Measurements from ENCODE around the gene TEX2. TPM values are rescaled to one million over a fixed set of nuclear protein-coding genes. Genes with fewer than 3 reads are reported as not detected.

Gene TEX2
- 20.7 and 22.0 TPM in 2 replicates for total RNA-seq

- Mint-ChIP-seq H3K4me1 (ENCODE audit: low read depth) (peaks cover 28% of the 10 kb centered on the region), H3K9me3 (no peaks in the 10 kb centered on the region), H3K36me3 (ENCODE audit: low read depth) (peaks cover 7% of the 10 kb centered on the region), H3K4me3 (ENCODE audit: low read depth) (peak within 1 kb of the TSS; percentile 90), H3K27ac (peak within 1 kb of the TSS; percentile 85), H3K27me3 (ENCODE audit: low read depth) (peaks cover 4% of the 10 kb centered on the region)
- intact Hi-C loops (cut with micrococcal nuclease) = loop anchor here (2.0 to 10.0 kb wide), 4 partner anchors 61 to 238 kb away; partner anchors contain the start of genes ERN1 and ICAM2
- peak; percentile 84 for DNase-seq (ENCODE audit: low spot score)
Observed at GRCh38 chr17:64263000-64263766, at the start of gene TEX2. Gene TEX2, minus strand, starts transcription at chr17:64263260. Its CDS starts 49,043 bp downstream, at chr17:64214217.

- Mint-ChIP-seq H3K27ac (no peak overlapping the region), H3K4me3 (ENCODE audit: low read depth) (no peak overlapping the region), H3K4me1 (ENCODE audit: low read depth) (peaks cover 2% of the 10 kb centered on the region), H3K27me3 (ENCODE audit: low read depth) (peaks cover 3% of the 10 kb centered on the region), H3K36me3 (ENCODE audit: low read depth) (no peaks in the 10 kb centered on the region), H3K9me3 (no peaks in the 10 kb centered on the region)
- DNase-seq (ENCODE audit: low spot score) = no peak
- intact Hi-C loops (cut with micrococcal nuclease) = no loop called here
Observed at GRCh38 chr17:64309710-64310109, 46.6 kb upstream of the TEX2 start.

GRCh38 chr17:64309021-64309420 is 46.0 kb upstream of the TEX2 start:
- DNase-seq (ENCODE audit: low spot score) = no peak
- intact Hi-C loops (cut with micrococcal nuclease) = no loop called here
- peaks cover 1% of the 10 kb centered on the region for H3K27me3 Mint-ChIP-seq (ENCODE audit: low read depth)
- H3K4me1 Mint-ChIP-seq (ENCODE audit: low read depth) = peaks cover 2% of the 10 kb centered on the region
- H3K9me3 Mint-ChIP-seq = no peaks in the 10 kb centered on the region
- no peak overlapping the region for H3K27ac Mint-ChIP-seq
- H3K36me3 Mint-ChIP-seq (ENCODE audit: low read depth) = no peaks in the 10 kb centered on the region
- no peak overlapping the region for H3K4me3 Mint-ChIP-seq (ENCODE audit: low read depth)

DNA sequence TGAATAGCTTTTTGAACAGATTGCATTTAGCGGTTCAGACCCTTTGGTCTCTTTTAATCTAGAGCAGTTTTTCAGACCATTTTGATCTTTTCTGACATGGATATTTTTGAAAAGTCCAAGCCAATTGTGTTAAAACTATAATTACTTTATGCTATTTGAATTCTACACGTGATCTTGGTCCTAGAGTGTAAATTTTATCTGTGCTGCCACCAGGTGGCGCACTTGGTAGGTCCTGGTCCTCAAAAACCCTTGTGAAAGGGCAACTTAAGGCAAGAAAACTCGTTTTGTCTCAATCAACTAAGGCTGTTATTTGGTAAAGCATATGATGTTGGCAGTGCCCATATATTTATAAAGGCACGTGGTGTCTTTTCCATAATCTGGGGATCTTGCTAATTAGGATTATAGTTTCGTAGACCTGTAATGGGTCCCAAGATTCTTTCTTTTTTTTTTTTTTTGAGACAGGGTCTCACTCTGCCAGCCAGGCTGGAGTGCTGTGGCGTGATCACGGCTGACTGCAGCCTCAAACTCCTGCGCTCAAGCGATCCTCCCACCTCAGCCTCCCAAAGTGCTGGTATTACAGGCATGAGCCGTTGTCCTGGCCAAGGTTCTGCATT is 43.9 kb upstream of the TEX2 start:
- peak; percentile 43 for DNase-seq (ENCODE audit: low spot score)
- H3K4me3 Mint-ChIP-seq (ENCODE audit: low read depth) = no peak overlapping the region
- no peak overlapping the region for H3K27ac Mint-ChIP-seq
- no peaks in the 10 kb centered on the region for H3K9me3 Mint-ChIP-seq
- no peaks in the 10 kb centered on the region for H3K36me3 Mint-ChIP-seq (ENCODE audit: low read depth)
- intact Hi-C loops (cut with micrococcal nuclease) = loop anchor here (1.0 kb wide), 1 partner anchor 111 kb away; no protein-coding TSS in a partner anchor
- H3K4me1 Mint-ChIP-seq (ENCODE audit: low read depth) = peaks cover 2% of the 10 kb centered on the region
- H3K27me3 Mint-ChIP-seq (ENCODE audit: low read depth) = no peaks in the 10 kb centered on the region

GRCh38 chr17:64304551-64304950 is 41.5 kb upstream of the TEX2 start:
- intact Hi-C loops (cut with micrococcal nuclease) = no loop called here
- H3K4me1 Mint-ChIP-seq (ENCODE audit: low read depth) = peaks cover 3% of the 10 kb centered on the region
- H3K27ac Mint-ChIP-seq = no peak overlapping the region
- no peaks in the 10 kb centered on the region for H3K36me3 Mint-ChIP-seq (ENCODE audit: low read depth)
- H3K9me3 Mint-ChIP-seq = no peaks in the 10 kb centered on the region
- no peak overlapping the region for H3K4me3 Mint-ChIP-seq (ENCODE audit: low read depth)
- H3K27me3 Mint-ChIP-seq (ENCODE audit: low read depth) = peaks cover 7% of the 10 kb centered on the region
- DNase-seq (ENCODE audit: low spot score) = no peak

DNA sequence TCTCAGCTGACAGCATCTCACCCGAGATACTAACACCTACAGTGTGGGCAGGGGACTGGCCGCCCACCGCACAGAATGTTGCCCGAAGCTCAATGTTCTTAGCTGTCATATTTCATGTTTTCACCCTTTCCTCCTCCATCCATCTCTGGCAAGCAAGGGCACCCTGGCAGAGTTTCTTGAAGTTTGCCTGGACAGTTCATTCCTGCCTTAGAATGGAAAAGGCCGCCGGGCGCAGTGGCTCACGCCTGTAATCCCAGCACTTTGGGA is 37.6 kb upstream of the TEX2 start:
- intact Hi-C loops (cut with micrococcal nuclease) = no loop called here
- no peaks in the 10 kb centered on the region for H3K9me3 Mint-ChIP-seq
- no peak overlapping the region for H3K4me3 Mint-ChIP-seq (ENCODE audit: low read depth)
- H3K4me1 Mint-ChIP-seq (ENCODE audit: low read depth) = peaks cover 1% of the 10 kb centered on the region
- H3K27me3 Mint-ChIP-seq (ENCODE audit: low read depth) = peaks cover 10% of the 10 kb centered on the region
- no peak for DNase-seq (ENCODE audit: low spot score)
- no peak overlapping the region for H3K27ac Mint-ChIP-seq
- no peaks in the 10 kb centered on the region for H3K36me3 Mint-ChIP-seq (ENCODE audit: low read depth)

- no peak for DNase-seq (ENCODE audit: low spot score)
- H3K4me3 Mint-ChIP-seq (ENCODE audit: low read depth) = no peak overlapping the region
- peaks cover 11% of the 10 kb centered on the region for H3K27me3 Mint-ChIP-seq (ENCODE audit: low read depth)
- no peak overlapping the region for H3K27ac Mint-ChIP-seq
- peaks cover 1% of the 10 kb centered on the region for H3K4me1 Mint-ChIP-seq (ENCODE audit: low read depth)
- intact Hi-C loops (cut with micrococcal nuclease) = no loop called here
- no peaks in the 10 kb centered on the region for H3K9me3 Mint-ChIP-seq
- H3K36me3 Mint-ChIP-seq (ENCODE audit: low read depth) = no peaks in the 10 kb centered on the region
Observed at GRCh38 chr17:64297467-64298088, 34.5 kb upstream of the TEX2 start.

GRCh38 chr17:64296246-64296645 is 33.2 kb upstream of the TEX2 start:
- DNase-seq (ENCODE audit: low spot score) = no peak
- H3K36me3 Mint-ChIP-seq (ENCODE audit: low read depth) = no peaks in the 10 kb centered on the region
- H3K27ac Mint-ChIP-seq = no peak overlapping the region
- H3K9me3 Mint-ChIP-seq = peaks cover 8% of the 10 kb centered on the region
- peaks cover 11% of the 10 kb centered on the region for H3K27me3 Mint-ChIP-seq (ENCODE audit: low read depth)
- no peak overlapping the region for H3K4me3 Mint-ChIP-seq (ENCODE audit: low read depth)
- intact Hi-C loops (cut with micrococcal nuclease) = no loop called here
- peaks cover 1% of the 10 kb centered on the region for H3K4me1 Mint-ChIP-seq (ENCODE audit: low read depth)

GRCh38 chr17:64295146-64295545 is 32.1 kb upstream of the TEX2 start:
- DNase-seq (ENCODE audit: low spot score) = no peak
- Mint-ChIP-seq H3K4me1 (ENCODE audit: low read depth) (peaks cover under 1% of the 10 kb centered on the region), H3K9me3 (peaks cover 17% of the 10 kb centered on the region), H3K27me3 (ENCODE audit: low read depth) (peaks cover 7% of the 10 kb centered on the region), H3K27ac (no peak overlapping the region), H3K36me3 (ENCODE audit: low read depth) (no peaks in the 10 kb centered on the region), H3K4me3 (ENCODE audit: low read depth) (no peak overlapping the region)
- intact Hi-C loops (cut with micrococcal nuclease) = no loop called here

DNA sequence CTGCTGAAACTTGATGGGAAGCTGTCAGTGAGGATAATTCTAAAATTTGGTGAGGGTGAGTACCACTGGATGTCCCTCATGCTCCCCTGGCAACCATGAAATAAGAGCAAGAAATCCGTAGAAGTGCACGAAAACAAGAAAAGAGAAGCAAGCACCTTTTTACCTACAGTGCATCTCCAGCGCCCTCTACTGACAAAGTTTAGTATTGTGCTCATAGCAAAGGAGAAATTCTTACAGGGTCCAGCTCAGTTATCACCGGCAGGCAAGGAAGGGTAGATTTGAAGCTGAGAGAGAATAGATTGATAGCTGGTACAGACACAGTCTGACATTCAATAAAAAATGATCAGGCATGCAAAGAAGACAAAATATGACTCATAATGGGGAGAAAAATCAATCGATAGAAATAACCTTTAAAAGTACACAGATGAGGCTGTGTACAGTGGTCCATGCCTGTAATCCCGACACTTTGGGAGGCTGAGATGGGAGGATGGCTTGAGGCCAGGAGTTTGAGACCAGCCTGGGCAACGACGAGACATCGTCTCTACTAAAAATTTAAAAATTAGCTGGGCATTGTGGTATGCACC is 28.3 kb upstream of the TEX2 start:
- H3K4me1 Mint-ChIP-seq (ENCODE audit: low read depth) = no peaks in the 10 kb centered on the region
- no peak overlapping the region for H3K27ac Mint-ChIP-seq
- H3K36me3 Mint-ChIP-seq (ENCODE audit: low read depth) = no peaks in the 10 kb centered on the region
- H3K4me3 Mint-ChIP-seq (ENCODE audit: low read depth) = no peak overlapping the region
- peaks cover 1% of the 10 kb centered on the region for H3K27me3 Mint-ChIP-seq (ENCODE audit: low read depth)
- intact Hi-C loops (cut with micrococcal nuclease) = no loop called here
- DNase-seq (ENCODE audit: low spot score) = no peak
- peaks cover 21% of the 10 kb centered on the region for H3K9me3 Mint-ChIP-seq

DNA sequence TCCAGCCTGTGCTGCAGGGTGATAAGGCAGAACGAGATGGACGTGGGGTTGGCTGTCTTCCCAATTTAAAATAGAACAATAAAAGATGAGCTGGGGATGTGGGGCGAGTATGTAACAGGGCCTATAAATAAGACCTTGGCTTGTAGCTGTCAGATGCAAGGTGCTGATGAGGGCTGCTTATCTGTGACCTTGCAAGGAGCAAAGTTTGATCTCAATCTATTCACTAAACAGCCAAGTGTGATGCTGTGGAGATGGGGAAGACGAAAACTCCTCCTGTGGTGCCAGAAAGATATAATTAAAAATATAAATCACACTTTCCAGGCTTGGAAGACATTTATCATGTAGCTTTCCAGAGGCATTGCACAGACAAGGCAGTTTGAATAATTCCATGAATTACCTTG is 26.7 kb upstream of the TEX2 start:
- Mint-ChIP-seq H3K27ac (no peak overlapping the region), H3K27me3 (ENCODE audit: low read depth) (peaks cover 1% of the 10 kb centered on the region), H3K36me3 (ENCODE audit: low read depth) (no peaks in the 10 kb centered on the region), H3K4me1 (ENCODE audit: low read depth) (no peaks in the 10 kb centered on the region), H3K4me3 (ENCODE audit: low read depth) (no peak overlapping the region), H3K9me3 (peaks cover 21% of the 10 kb centered on the region)
- intact Hi-C loops (cut with micrococcal nuclease) = no loop called here
- DNase-seq (ENCODE audit: low spot score) = no peak

DNA sequence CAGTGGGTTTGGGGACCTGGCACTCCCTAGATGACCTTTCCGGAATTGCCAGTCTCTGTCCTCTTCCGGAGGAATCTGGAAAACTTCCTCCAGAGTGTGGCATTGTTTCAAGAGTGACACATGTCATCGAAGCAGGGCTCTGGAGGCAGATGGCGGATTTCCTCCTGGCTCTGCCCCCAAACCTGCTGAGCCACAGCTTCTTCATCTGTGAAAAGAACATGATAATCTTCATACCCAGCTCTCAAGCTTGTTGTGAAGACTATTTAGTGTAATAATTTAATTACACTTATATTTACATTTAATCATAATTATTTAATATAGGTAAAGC is 19.7 kb upstream of the TEX2 start:
- no peak overlapping the region for H3K4me3 Mint-ChIP-seq (ENCODE audit: low read depth)
- H3K9me3 Mint-ChIP-seq = no peaks in the 10 kb centered on the region
- H3K27me3 Mint-ChIP-seq (ENCODE audit: low read depth) = no peaks in the 10 kb centered on the region
- H3K27ac Mint-ChIP-seq = no peak overlapping the region
- no peak for DNase-seq (ENCODE audit: low spot score)
- H3K36me3 Mint-ChIP-seq (ENCODE audit: low read depth) = no peaks in the 10 kb centered on the region
- intact Hi-C loops (cut with micrococcal nuclease) = loop anchor here (1.0 to 5.0 kb wide), 3 partner anchors 137 to 365 kb away; partner anchors contain the start of gene GH1
- H3K4me1 Mint-ChIP-seq (ENCODE audit: low read depth) = peaks cover 4% of the 10 kb centered on the region
